ENCODE results near the gene SCUBE3. TPM values are rescaled to one million over a fixed set of nuclear protein-coding genes. Genes with fewer than 3 reads are reported as not detected.
A peak's percentile ranks its signal among the peaks of the same experiment; 100 is the strongest.

The SCUBE3 gene
- total and polyA plus RNA-seq, 2 of the 4 experiments (the other 2 are of a cell fraction), result 19.9 to 45.5 TPM

- no peak overlapping the region for H3K4me3 ChIP-seq (ENCODE audit: insufficient read depth, low read depth, low read length)
- peaks cover 11% of the 10 kb centered on the region for H3K4me1 ChIP-seq (ENCODE audit: control insufficient read depth, insufficient read depth, low read length)
- no peak overlapping the region for H3K4me2 ChIP-seq (ENCODE audit: low read depth, low read length)
- peak overlapping the region; percentile 59; the same call in 1 of the 2 replicates for H2AK5ac ChIP-seq (ENCODE audit: low read depth, low read length)
- no peaks in the 10 kb centered on the region for H3K36me3 ChIP-seq (ENCODE audit: control insufficient read depth, insufficient read depth, low read length)
- no peak overlapping the region for H2BK20ac ChIP-seq (ENCODE audit: low read depth, low read length)
- no peaks in the 10 kb centered on the region for H3K79me1 ChIP-seq (ENCODE audit: low read depth in 1 of 2, low read length in 2 of 2)
- H3K9me3 ChIP-seq (ENCODE audit: control insufficient read depth, insufficient read depth, low read length), result no peaks in the 10 kb centered on the region
- H3K27ac ChIP-seq (ENCODE audit: insufficient read depth, low read length), result no peak overlapping the region
- CTCF ChIA-PET, result no interaction called here
- H3K56ac ChIP-seq (ENCODE audit: extremely low read depth, insufficient read depth, low read length), result no peak overlapping the region
- intact Hi-C loops (cut with micrococcal nuclease) (no loop called here), dilution Hi-C loops (cut with HindIII; ENCODE audit: low sequenced_read_pairs, unreplicated experiment) (no loop called here), in situ Hi-C loops (cut with MboI; ENCODE audit: low sequenced_read_pairs) (no loop called here)
- no peak overlapping the region for H3K18ac ChIP-seq (ENCODE audit: low read depth, low read length)
- POLR2A ChIA-PET (ENCODE audit: unreplicated experiment), result no interaction called here
- H4K20me1 ChIP-seq (ENCODE audit: insufficient read depth, low read length), result no peaks in the 10 kb centered on the region
- ATAC-seq (ENCODE audit: low read depth) (no peak), DNase-seq (no peak)
- BruUV-seq (replicated peaks), result no TSS peak
- 100% methylated on average over 2 of the region's 3 CpGs; no CpG with 5 or more reads in 1 of the 2 experiments for WGBS, 2 experiments (ENCODE audit: extremely low coverage in 2 of 2, insufficient read length in 1 of 2)
- no peak overlapping the region for H3K23ac ChIP-seq (ENCODE audit: low read depth, low read length)
- H2BK15ac ChIP-seq (ENCODE audit: low read depth, low read length), result no peak overlapping the region
- peaks cover 8% of the 10 kb centered on the region for H3K9me1 ChIP-seq (ENCODE audit: insufficient read depth, low read length)
- H3K14ac ChIP-seq (replicated peaks; ENCODE audit: low read depth, low read length), result no peak overlapping the region; the same call in 1 of the 2 replicates
- no peak overlapping the region for H2AK9ac ChIP-seq (replicated peaks; ENCODE audit: low read depth, low read length, poor library complexity)
- no peak overlapping the region for H3K4ac ChIP-seq (ENCODE audit: low read depth, low read length)
- H4K5ac ChIP-seq (ENCODE audit: low read depth, low read length), result no peak overlapping the region
- no peak overlapping the region for H2BK120ac ChIP-seq (ENCODE audit: low read depth, low read length)
- H4K91ac ChIP-seq (ENCODE audit: insufficient read depth, low read depth, low read length), result no peak overlapping the region
- H3K27me3 ChIP-seq (ENCODE audit: control insufficient read depth, insufficient read depth, low read length), result no peaks in the 10 kb centered on the region
- H2BK5ac ChIP-seq (ENCODE audit: low read depth, low read length, poor library complexity, severe bottlenecking), result no peak overlapping the region
- TF ChIP-seq MAZ (IDR thresholded peaks at IDR 0.05; ENCODE audit: borderline replicate concordance, low read depth, low read length) (no peak), POLR2A (IDR thresholded peaks at IDR 0.05; ENCODE audit: low read depth, low read length) (no peak), RFX5 (IDR thresholded peaks at IDR 0.05; ENCODE audit: low read depth, low read length) (no peak), RAD21 (IDR thresholded peaks at IDR 0.05; ENCODE audit: low read length) (no peak), MXI1 (IDR thresholded peaks at IDR 0.05; ENCODE audit: borderline replicate concordance, low read depth, low read length) (no peak), SMC3 (IDR thresholded peaks at IDR 0.05; ENCODE audit: low read depth, low read length) (no peak), USF2 (IDR thresholded peaks at IDR 0.05; ENCODE audit: low read depth, low read length) (no peak), BHLHE40 (IDR thresholded peaks at IDR 0.05; ENCODE audit: low read depth, low read length) (no peak)
- no peak overlapping the region for H2AFZ ChIP-seq (replicated peaks; ENCODE audit: low read length, poor library complexity)
- no peak overlapping the region for H3K9ac ChIP-seq (ENCODE audit: low read depth, low read length)
- H4K8ac ChIP-seq (ENCODE audit: low read depth in 2 of 2, low read length in 2 of 2), result no peak overlapping the region
Observed at GRCh38 chr6:35188886-35189285, 24.9 kb upstream of the SCUBE3 start.

All from IMR-90 (cell line).